Sigmoid colon (tissue), 7 donors: ENCODE results near the gene KIF13A. TPM values are rescaled to one million over a fixed set of nuclear protein-coding genes. Genes with fewer than 3 reads are reported as not detected.

Source experiments
- DNase-seq: peaks from one replicate; pipeline ENCODE4 v3.0.0-alpha.2; 2019
- H3K27ac ChIP-seq, 4 donors: fragments of 200-600 bp; sonication (generic); one replicate each; pipeline ENCODE4 v1.5.1; 2016 to 2019; ENCODE audit warnings: mild to moderate bottlenecking in 1 of 4
- H3K27me3 ChIP-seq, 3 donors: fragments of 200-600 bp; sonication (generic); one replicate each; pipeline ENCODE4 v1.5.1; 2019; ENCODE audit warnings: mild to moderate bottlenecking in 1 of 3
- H3K36me3 ChIP-seq, 4 donors: fragments of 200-600 bp; sonication (generic); one replicate each; pipeline ENCODE4 v1.5.1; 2016 to 2019
- H3K4me1 ChIP-seq, 4 donors: fragments of 200-600 bp; sonication (generic); one replicate each; pipeline ENCODE4 v1.5.1; 2017 to 2019
- H3K4me3 ChIP-seq, 4 donors: fragments of 200-600 bp; sonication (generic); one replicate each; pipeline ENCODE4 v1.5.1; 2017 to 2019; ENCODE audit warnings: mild to moderate bottlenecking in 2 of 4, moderate library complexity in 1 of 4
- H3K9me3 ChIP-seq, 4 donors: fragments of 200-600 bp in 3 of 4; sonication (generic) in 3 of 4; one replicate each; pipeline versions ENCODE4 v1.5.1 to v1.6.1; 2013 to 2019
- CTCF ChIP-seq, 4 experiments: fragments of 450-650 bp in 3 of 4; fragments of 200-600 bp in 1 of 4; IDR thresholded peaks; one replicate each; pipeline ENCODE4 v1.5.1; 2016 to 2019; ENCODE audit warnings: antibody characterized with exemption in 4 of 4, mild to moderate bottlenecking in 3 of 4, moderate library complexity in 2 of 4
- EP300 ChIP-seq, 4 donors: sonication (generic); formaldehyde crosslinking; IDR thresholded peaks; one replicate each; pipeline ENCODE4 v1.6.1; 2017; ENCODE audit warnings: antibody characterized with exemption in 4 of 4
- POLR2A ChIP-seq, 2 donors: fragments of 450-650 bp; IDR thresholded peaks; one replicate each; pipeline ENCODE4 v1.6.1; 2016; ENCODE audit warnings: antibody characterized with exemption in 2 of 2, mild to moderate bottlenecking in 2 of 2, moderate library complexity in 2 of 2
- POLR2AphosphoS5 ChIP-seq, 4 donors: sonication (generic); formaldehyde crosslinking; IDR thresholded peaks; one replicate each; pipeline ENCODE4 v1.6.1; 2017; ENCODE audit warnings: antibody characterized with exemption in 4 of 4
- WGBS, 2 donors: extraction: QIAGEN DNeasy Blood & Tissue Kit; methylation state at CpG; one replicate each; pipeline ENCODE4 v1.1.7; 2013; 5-methylcytosine and 5-hydroxymethylcytosine counted together
- intact Hi-C: fragments of 100-400 bp; cut with DNase I; formaldehyde crosslinking; loops from one replicate; pipeline ENCODE4 v1.15.1; 2023
- polyA plus RNA-seq, 3 donors: library from polyadenylated mRNA; stranded (reverse); fragments of 200-250 nt; gene quantifications; one replicate each; pipeline ENCODE4 v1.2.3, GENCODE V29; 2013
- total RNA-seq, 4 donors: library from RNA; depleted of rRNA; stranded (reverse); fragments of >200 nt; gene quantifications; one replicate each; pipeline ENCODE4 v1.1.0, GENCODE V29; 2016
- donor health status: healthy with polysubstance abuse.
- donor health status: Bipolar disorder and iron deficiency.
- donor health status: healthy.

KIF13A gene
- total and polyA plus RNA-seq, 7 donors, result 18.5 to 73.8 (median 55.3) TPM

- intact Hi-C loops, result no loop called here
- Histone ChIP-seq H3K27me3 (no peaks in the 10 kb centered on the region), H3K36me3 (peaks cover 25 to 96% (median 51%) of the 10 kb centered on the region in 4 donors), H3K4me3 (no peak overlapping the region), H3K4me1 (no peaks in the 10 kb centered on the region), H3K9me3 (no peaks in the 10 kb centered on the region), H3K27ac (no peak overlapping the region)
- no peak for TF ChIP-seq EP300 (IDR thresholded peaks at IDR 0.05)
- TF ChIP-seq POLR2AphosphoS5 (IDR thresholded peaks at IDR 0.05), result no peak
- TF ChIP-seq POLR2A (IDR thresholded peaks at IDR 0.05), result no peak
- DNase-seq, result no peak
These were observed 196.9 kb downstream of the KIF13A start for GRCh38 chr6:17790489-17790888.

GRCh38 chr6:17785094-17785787, 202.2 kb downstream of the KIF13A start:
- no peak for DNase-seq
- TF ChIP-seq CTCF (IDR thresholded peaks at IDR 0.05), result no peak
- no peak for TF ChIP-seq POLR2AphosphoS5 (IDR thresholded peaks at IDR 0.05)
- no peak for TF ChIP-seq POLR2A (IDR thresholded peaks at IDR 0.05)
- TF ChIP-seq EP300 (IDR thresholded peaks at IDR 0.05), result no peak
- no peaks in the 10 kb centered on the region for H3K9me3 ChIP-seq
- intact Hi-C loops, result no loop called here
- no peaks in the 10 kb centered on the region for H3K4me1 ChIP-seq
- WGBS, 2 donors, result 93 to 94% methylated on average over 7 of the region's 7 CpGs
- no peaks in the 10 kb centered on the region for H3K27me3 ChIP-seq
- H3K36me3 ChIP-seq, result peaks cover 17 to 100% (median 53%) of the 10 kb centered on the region in 4 donors
- no peak overlapping the region for H3K4me3 ChIP-seq
- no peak overlapping the region for H3K27ac ChIP-seq

GRCh38 chr6:17780061-17780460, 207.4 kb downstream of the KIF13A start:
- Histone ChIP-seq H3K27ac (no peak overlapping the region), H3K27me3 (no peaks in the 10 kb centered on the region), H3K4me3 (no peak overlapping the region), H3K36me3 (peaks cover 38 to 100% (median 62%) of the 10 kb centered on the region in 4 donors), H3K4me1 (no peaks in the 10 kb centered on the region), H3K9me3 (no peaks in the 10 kb centered on the region)
- no peak for TF ChIP-seq POLR2AphosphoS5 (IDR thresholded peaks at IDR 0.05)
- DNase-seq, result no peak
- intact Hi-C loops, result no loop called here
- WGBS, 2 donors, result 89 to 94% methylated on average over 2 of the region's 2 CpGs

- Histone ChIP-seq H3K36me3 (peaks cover 36 to 93% (median 57%) of the 10 kb centered on the region in 4 donors), H3K9me3 (no peaks in the 10 kb centered on the region)
These were observed 215.8 kb downstream of the KIF13A start for GRCh38 chr6:17771609-17772008.

GRCh38 chr6:17768881-17769280, 218.6 kb downstream of the KIF13A start:
- no peaks in the 10 kb centered on the region for H3K27me3 ChIP-seq
- intact Hi-C loops, result no loop called here
- no peak overlapping the region for H3K27ac ChIP-seq
- no peaks in the 10 kb centered on the region for H3K4me1 ChIP-seq
- DNase-seq, result no peak
- 86% methylated on average over 1 of the region's 1 CpG for WGBS, 2 donors
- TF ChIP-seq CTCF (IDR thresholded peaks at IDR 0.05) (no peak), POLR2A (IDR thresholded peaks at IDR 0.05) (no peak), EP300 (IDR thresholded peaks at IDR 0.05) (no peak), POLR2AphosphoS5 (IDR thresholded peaks at IDR 0.05) (no peak)
- H3K4me3 ChIP-seq, result no peak overlapping the region
- H3K36me3 ChIP-seq, result peaks cover 34 to 88% (median 51%) of the 10 kb centered on the region in 4 donors
- H3K9me3 ChIP-seq, result no peaks in the 10 kb centered on the region

More at GRCh38 chr6:17771609-17772008, 215.8 kb downstream of the KIF13A start:
- Histone ChIP-seq H3K4me1 (no peaks in the 10 kb centered on the region), H3K27ac (no peak overlapping the region), H3K27me3 (no peaks in the 10 kb centered on the region), H3K4me3 (no peak overlapping the region)
- 92 to 93% methylated on average over 3 of the region's 3 CpGs for whole genome bisulfite sequencing, 2 donors
- no peak for DNase-seq
- intact Hi-C loops, result no loop called here
- TF ChIP-seq CTCF (IDR thresholded peaks at IDR 0.05), result no peak
- TF ChIP-seq POLR2AphosphoS5 (IDR thresholded peaks at IDR 0.05), result no peak
- TF ChIP-seq EP300 (IDR thresholded peaks at IDR 0.05), result no peak
- TF ChIP-seq POLR2A (IDR thresholded peaks at IDR 0.05), result no peak

GRCh38 chr6:17768388-17768787, 219.0 kb downstream of the KIF13A start:
- Histone ChIP-seq H3K27me3 (no peaks in the 10 kb centered on the region), H3K9me3 (no peaks in the 10 kb centered on the region), H3K27ac (no peak overlapping the region), H3K4me3 (no peak overlapping the region), H3K4me1 (no peaks in the 10 kb centered on the region), H3K36me3 (peaks cover 35 to 88% (median 50%) of the 10 kb centered on the region in 4 donors)
- 82 to 91% methylated on average over 3 of the region's 3 CpGs for WGBS, 2 donors
- intact Hi-C loops, result no loop called here
- no peak for TF ChIP-seq POLR2A (IDR thresholded peaks at IDR 0.05)
- DNase-seq, result no peak
